ENCODE measurements around the gene ZNF474.

The ZNF474 gene

DNA sequence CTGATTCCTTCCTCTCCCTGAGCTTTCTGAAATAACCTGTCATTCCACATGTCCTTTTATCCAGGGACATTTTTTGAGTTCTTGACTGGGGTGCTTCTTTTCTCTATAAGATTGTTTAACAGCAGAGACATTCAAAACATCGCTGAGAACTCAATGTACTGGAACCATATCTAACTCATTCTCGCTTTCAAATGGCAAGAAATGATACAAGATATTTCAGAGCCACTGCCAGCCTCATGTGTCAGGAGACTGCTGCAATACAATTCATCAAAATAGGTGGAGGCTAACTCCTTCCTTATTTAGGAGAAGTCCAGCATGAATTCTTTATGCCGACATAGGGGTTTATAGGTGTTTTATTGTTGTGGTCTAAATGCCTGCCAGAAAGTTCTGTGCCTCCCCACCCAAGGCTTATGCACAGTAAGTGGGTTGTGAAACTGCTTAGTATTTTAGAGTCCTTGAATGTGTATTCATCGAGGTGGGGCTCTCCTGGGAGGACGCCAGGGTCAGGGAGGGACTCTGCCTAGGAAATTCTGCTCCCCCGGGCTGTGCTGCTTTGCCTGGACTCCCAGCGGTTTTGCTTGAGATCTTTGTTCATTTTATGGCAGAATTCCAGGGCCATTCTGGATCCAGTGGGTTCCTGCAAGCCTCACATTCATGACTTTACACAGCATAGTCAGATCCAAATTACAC is 53.9 kb downstream of the ZNF474 start:
- peak; percentile 55 for DNase-seq

GRCh38 chr5:122183788-122184170 is 54.4 kb downstream of the ZNF474 start:
- DNase-seq: no peak

DNA sequence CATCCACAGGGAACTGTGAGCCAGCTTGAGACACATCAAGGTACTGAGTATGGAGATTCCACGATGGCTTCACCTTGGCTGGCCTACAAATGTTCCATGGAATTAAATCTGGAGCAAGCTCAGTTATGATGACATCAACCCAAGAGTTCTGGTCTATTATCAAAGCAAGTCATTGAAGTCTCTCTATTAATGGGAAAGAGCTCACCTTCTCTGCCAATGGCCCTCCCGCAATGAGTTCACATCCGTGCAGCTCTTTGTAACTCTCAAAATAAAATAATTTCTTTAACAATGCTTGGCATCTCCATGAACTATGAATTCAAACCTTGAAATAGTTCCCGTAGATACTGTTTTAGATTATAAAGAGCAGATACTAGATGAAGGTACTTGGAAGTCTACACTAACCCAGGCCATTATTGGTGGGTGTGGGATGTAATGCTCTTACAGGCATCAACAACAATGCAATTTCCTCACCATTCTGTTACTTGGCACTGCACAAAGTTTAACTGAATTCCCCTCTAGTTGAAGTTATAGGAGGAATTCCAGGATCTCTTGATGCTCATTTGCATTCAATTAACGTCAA is 55.4 kb downstream of the ZNF474 start:
- DNase-seq: no peak

DNA sequence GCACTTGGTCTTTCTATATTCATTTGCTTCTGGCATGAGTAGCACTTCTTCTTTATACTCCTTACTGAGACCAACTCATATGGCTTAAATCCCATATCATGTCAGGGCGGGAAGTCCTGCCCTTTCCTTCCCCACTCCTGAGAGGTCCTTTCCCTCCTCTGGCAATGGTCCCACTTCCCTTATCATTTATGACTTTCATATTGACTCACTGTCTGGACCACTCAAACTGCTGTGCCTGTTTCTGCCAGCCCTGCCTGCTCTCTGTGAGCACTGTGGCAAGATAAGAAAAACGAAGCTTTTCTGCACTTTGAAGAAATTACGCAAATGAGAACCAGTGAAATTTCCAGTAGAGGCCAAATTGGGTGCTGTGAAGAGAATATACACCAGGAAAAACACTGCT is 58.1 kb downstream of the ZNF474 start:
- DNase-seq: no peak

DNA sequence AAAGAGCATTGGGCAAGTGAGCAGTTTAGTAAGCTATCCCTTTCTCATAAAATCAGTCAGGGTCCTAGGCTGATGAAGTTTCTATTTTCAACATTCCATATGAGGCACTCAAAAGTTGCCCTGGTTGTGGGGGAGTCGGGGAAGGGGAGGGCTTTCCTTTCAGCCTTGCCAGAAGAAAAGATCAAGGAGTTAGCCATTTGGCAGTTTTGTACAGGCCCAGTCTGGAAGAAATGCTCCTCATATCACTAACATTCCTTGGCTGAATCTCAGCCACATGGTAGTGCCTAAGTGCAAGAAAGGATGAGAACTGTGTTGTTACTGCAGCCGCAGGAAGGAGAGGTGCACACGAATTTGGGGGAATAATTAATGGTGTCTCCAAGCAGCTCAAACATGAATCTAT is 60.8 kb downstream of the ZNF474 start:
- no peak for DNase-seq

GRCh38 chr5:122192497-122193496 is 63.5 kb downstream of the ZNF474 start:
- DNase-seq: peak; percentile 38

GRCh38 chr5:122195802-122196394 is 66.6 kb downstream of the ZNF474 start:
- peak; percentile 53 for DNase-seq

DNA sequence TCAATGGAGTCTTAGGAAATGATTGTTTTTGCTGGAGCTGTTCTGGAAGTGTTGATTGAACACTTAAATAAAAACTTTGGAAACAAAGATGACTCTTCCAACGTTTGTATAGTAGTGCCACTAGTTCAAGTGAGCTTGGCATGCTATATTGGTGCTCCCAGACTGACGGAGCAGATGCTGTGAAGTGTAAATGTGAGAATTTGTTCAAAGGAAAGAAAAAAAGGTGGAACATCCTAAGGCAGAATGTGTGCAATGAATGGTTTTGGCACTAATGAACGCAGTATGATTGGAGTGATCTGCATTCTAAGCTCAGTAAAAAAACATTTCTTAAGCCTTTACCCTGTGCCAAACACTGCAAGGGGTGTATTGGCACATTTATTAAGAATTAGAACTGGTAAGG is 69.8 kb downstream of the ZNF474 start:
- no peak for DNase-seq

GRCh38 chr5:122200450-122200849 is 71.1 kb downstream of the ZNF474 start:
- no peak for DNase-seq

GRCh38 chr5:122200865-122201264 is 71.5 kb downstream of the ZNF474 start:
- DNase-seq: no peak

DNA sequence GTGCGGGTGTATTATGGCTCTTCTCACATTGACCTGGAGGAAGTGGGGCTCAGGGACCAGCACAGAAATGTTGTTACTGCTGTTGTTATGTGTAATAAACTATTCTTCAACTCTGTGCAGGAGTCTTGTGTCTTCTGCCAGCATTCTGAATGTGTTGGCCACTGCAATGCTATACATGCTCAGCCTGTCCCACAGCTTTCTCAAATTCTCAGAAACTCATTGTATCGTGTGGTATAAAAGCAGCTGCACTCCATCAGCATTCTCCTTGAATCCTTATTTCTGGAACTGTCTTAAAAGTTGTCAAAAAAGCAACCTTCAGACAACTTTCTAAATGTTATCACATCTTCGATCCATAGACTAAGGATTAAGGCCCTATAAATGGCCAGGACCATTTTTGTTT is 72.0 kb downstream of the ZNF474 start:
- peak; percentile 30 for DNase-seq

GRCh38 chr5:122202952-122203351 is 73.6 kb downstream of the ZNF474 start:
- DNase-seq: peak; percentile 34
